GM06990 (cell line): ENCODE results near the gene B4GALNT1.

Experiments used
- DNase-seq: peaks from one replicate; pipeline ENCODE4 v3.0.0-alpha.2; 2011; ENCODE audit not compliant: insufficient read length; ENCODE audit errors: extremely low read depth
- H3K27me3 ChIP-seq: replicated peaks from 2 replicates; pipeline ENCODE4 v1.6.0; 2011; ENCODE audit warnings: low read length; ENCODE audit not compliant: control insufficient read depth, insufficient read depth
- H3K36me3 ChIP-seq: 2 replicates; pipeline ENCODE4 v1.5.1; 2011; ENCODE audit warnings: low read length; ENCODE audit not compliant: control insufficient read depth, insufficient read depth
- H3K4me3 ChIP-seq: replicated peaks from 2 replicates; pipeline ENCODE4 v1.5.1; 2011; ENCODE audit warnings: low read depth, mild to moderate bottlenecking, control low read depth, low read length
- CTCF ChIP-seq: IDR thresholded peaks from 2 replicates; pipeline ENCODE4 v1.5.1; 2011; ENCODE audit warnings: low read length, control low read depth, mild to moderate bottlenecking, inconsistent platforms; ENCODE audit not compliant: insufficient read depth, poor library complexity, severe bottlenecking

The B4GALNT1 gene

GRCh38 chr12:57612711-57613426 is 20.1 kb downstream of the B4GALNT1 start:
- H3K4me3 ChIP-seq = no peak overlapping the region
- no peak for DNase-seq
- H3K36me3 ChIP-seq = peaks cover 2% of the 10 kb centered on the region
- no peak for TF ChIP-seq CTCF
- no peaks in the 10 kb centered on the region for H3K27me3 ChIP-seq

GRCh38 chr12:57611827-57612710 is 20.9 kb downstream of the B4GALNT1 start:
- no peak for TF ChIP-seq CTCF
- H3K27me3 ChIP-seq = no peaks in the 10 kb centered on the region
- DNase-seq = no peak
- H3K4me3 ChIP-seq = no peak overlapping the region; the same call in 1 of the 2 replicates
- peaks cover 4% of the 10 kb centered on the region for H3K36me3 ChIP-seq

GRCh38 chr12:57611108-57611826 is 21.7 kb downstream of the B4GALNT1 start, which contains the start of gene ARHGEF25:
Gene ARHGEF25, plus strand, starts transcription at chr12:57611435. Its CDS starts 460 bp downstream, at chr12:57611895.
- peak; percentile 64 for DNase-seq
- TF ChIP-seq CTCF = no peak
- Histone ChIP-seq H3K27me3 (no peaks in the 10 kb centered on the region), H3K4me3 (peak within 1 kb of the TSS; percentile 66), H3K36me3 (peaks cover 4% of the 10 kb centered on the region)

- Histone ChIP-seq H3K36me3 (peaks cover 4% of the 10 kb centered on the region), H3K4me3 (peak overlapping the region; percentile 66), H3K27me3 (no peaks in the 10 kb centered on the region)
- no peak for TF ChIP-seq CTCF
- DNase-seq = no peak
These were observed 22.4 kb downstream of the B4GALNT1 start for GRCh38 chr12:57610554-57611107.

GRCh38 chr12:57609781-57610553 is 23.0 kb downstream of the B4GALNT1 start:
- no peak for DNase-seq
- Histone ChIP-seq H3K4me3 (no peak overlapping the region), H3K27me3 (no peaks in the 10 kb centered on the region), H3K36me3 (peaks cover 4% of the 10 kb centered on the region)
- no peak for TF ChIP-seq CTCF
